Natural killer cell (primary cell): ENCODE measurements around the gene CTRB1. TPM values are rescaled to one million over a fixed set of nuclear protein-coding genes. Genes with fewer than 3 reads are reported as not detected.

Experiments used
- ATAC-seq, 3 donors: fragments of 150-1000 bp in 2 of 3; fragments of 200-7000 bp in 1 of 3; cut with Tn5 transposase; 1 replicate in 1 of 3; 2 replicates in 2 of 3; pipeline ENCODE4 v1.10.0; 2021; ENCODE audit warnings: mild to moderate bottlenecking in 2 of 3, moderate library complexity in 2 of 3
- DNase-seq, 2 donors: peaks; one replicate each; pipeline versions ENCODE4 v3.0.0 to v3.0.0-alpha.2; 2013 to 2021; ENCODE audit warnings: mixed read lengths in 1 of 2
- H3K27ac ChIP-seq: one replicate; pipeline ENCODE4 v1.5.1; 2013; ENCODE audit warnings: mild to moderate bottlenecking, low read length
- H3K27me3 ChIP-seq: one replicate; pipeline ENCODE4 v1.6.1; 2013; ENCODE audit warnings: low read length; ENCODE audit not compliant: control insufficient read depth, insufficient read depth
- H3K36me3 ChIP-seq: one replicate; pipeline ENCODE4 v1.6.1; 2013; ENCODE audit warnings: low read length; ENCODE audit not compliant: control insufficient read depth, insufficient read depth
- H3K4me1 ChIP-seq: one replicate; pipeline ENCODE4 v1.6.1; 2013; ENCODE audit warnings: low read length; ENCODE audit not compliant: control insufficient read depth, insufficient read depth
- H3K4me3 ChIP-seq: one replicate; pipeline ENCODE4 v1.5.1; 2013; ENCODE audit warnings: low read length
- H3K9me3 ChIP-seq: one replicate; pipeline ENCODE4 v1.6.1; 2013; ENCODE audit warnings: low read length; ENCODE audit not compliant: control insufficient read depth, insufficient read depth
- H3K27ac Mint-ChIP-seq, 2 donors: one replicate each; pipeline ENCODE4 v1.8.0; 2022; ENCODE audit warnings: mild to moderate bottlenecking in 2 of 2, mixed read lengths in 2 of 2, moderate library complexity in 1 of 2
- H3K27me3 Mint-ChIP-seq, 2 donors: one replicate each; pipeline ENCODE4 v1.8.0; 2022; ENCODE audit warnings: low read depth in 2 of 2, mixed read lengths in 2 of 2
- H3K36me3 Mint-ChIP-seq: one replicate; pipeline ENCODE4 v1.8.0; 2022; ENCODE audit warnings: mixed read lengths
- H3K4me1 Mint-ChIP-seq, 2 donors: one replicate each; pipeline ENCODE4 v1.8.0; 2022; ENCODE audit warnings: mixed read lengths in 2 of 2
- H3K4me3 Mint-ChIP-seq: one replicate; pipeline ENCODE4 v1.8.0; 2022; ENCODE audit warnings: mild to moderate bottlenecking, moderate library complexity, mixed read lengths
- H3K9me3 Mint-ChIP-seq, 2 donors: one replicate each; pipeline ENCODE4 v1.8.0; 2022; ENCODE audit warnings: mixed read lengths in 2 of 2
- CTCF ChIP-seq: fragments of 200-600 bp; IDR thresholded peaks from one replicate; pipeline ENCODE4 v1.8.0; 2022; ENCODE audit warnings: antibody characterized with exemption
- WGBS: methylation state at CpG from one replicate; pipeline ENCODE4 v1.1.7; 2013; ENCODE audit warnings: missing lambda C conversion rate; ENCODE audit not compliant: insufficient coverage; 5-methylcytosine and 5-hydroxymethylcytosine counted together
- intact Hi-C: fragments of 100-400 bp; cut with micrococcal nuclease; formaldehyde crosslinking; loops from one replicate; pipeline ENCODE4 v1.14.2; 2022
- total RNA-seq, 4 donors: library from RNA; stranded (reverse); fragments of 120-200 nt in 1 of 4; gene quantifications; one replicate each; pipeline versions ENCODE4 v1.2.3 to v1.2.4, GENCODE V29; 2013 to 2022

CTRB1 gene
- total RNA-seq, 3 donors from 2014 or later (not counting 1 experiment from before 2014, with no cell fraction given): not detected

- no peak overlapping the region for H3K27ac Mint-ChIP-seq
- H3K4me1 Mint-ChIP-seq: peaks cover 0 to 7% of the 10 kb centered on the region in 2 donors
- Histone ChIP-seq H3K36me3 (no peaks in the 10 kb centered on the region), H3K4me1 (peaks cover 5% of the 10 kb centered on the region), H3K4me3 (no peak overlapping the region), H3K9me3 (no peaks in the 10 kb centered on the region), H3K27ac (no peak overlapping the region), H3K27me3 (peaks cover 20% of the 10 kb centered on the region)
- no peaks in the 10 kb centered on the region for H3K36me3 Mint-ChIP-seq
- WGBS: 71% methylated on average over 12 of the region's 12 CpGs
- H3K4me3 Mint-ChIP-seq: no peak overlapping the region
- TF ChIP-seq CTCF: no peak
- ATAC-seq (no peak), DNase-seq (no peak)
- H3K9me3 Mint-ChIP-seq: no peaks in the 10 kb centered on the region
- intact Hi-C loops: no loop called here
- H3K27me3 Mint-ChIP-seq: peaks cover 40 to 44% of the 10 kb centered on the region in 2 donors
Observed at GRCh38 chr16:75256059-75256571, 37.3 kb downstream of the CTRB1 start.

- no peak for TF ChIP-seq CTCF
- H3K27me3 ChIP-seq: peaks cover 19% of the 10 kb centered on the region
- 77% methylated on average over 14 of the region's 14 CpGs for WGBS
- H3K9me3 Mint-ChIP-seq: no peaks in the 10 kb centered on the region
- no peaks in the 10 kb centered on the region for H3K9me3 ChIP-seq
- no peak overlapping the region for H3K27ac ChIP-seq
- H3K27me3 Mint-ChIP-seq: peaks cover 42 to 48% of the 10 kb centered on the region in 2 donors
- H3K4me3 ChIP-seq: no peak overlapping the region
- H3K27ac Mint-ChIP-seq: no peak overlapping the region
- no peak for ATAC-seq
- DNase-seq: no peak
- peaks cover 3% of the 10 kb centered on the region for H3K4me1 ChIP-seq
- no peaks in the 10 kb centered on the region for H3K36me3 Mint-ChIP-seq
- intact Hi-C loops: no loop called here
- no peak overlapping the region for H3K4me3 Mint-ChIP-seq
- H3K36me3 ChIP-seq: no peaks in the 10 kb centered on the region
- H3K4me1 Mint-ChIP-seq: peaks cover 0 to 4% of the 10 kb centered on the region in 2 donors
Observed at GRCh38 chr16:75256696-75257343, 38.0 kb downstream of the CTRB1 start.

GRCh38 chr16:75257886-75258806 lies 39.4 kb downstream of the CTRB1 start:
- intact Hi-C loops: no loop called here
- H3K27ac ChIP-seq: no peak overlapping the region
- 90% methylated on average over 21 of the region's 21 CpGs for WGBS
- H3K36me3 ChIP-seq: no peaks in the 10 kb centered on the region
- no peak for ATAC-seq
- H3K4me1 ChIP-seq: no peaks in the 10 kb centered on the region
- TF ChIP-seq CTCF: no peak
- H3K9me3 Mint-ChIP-seq: no peaks in the 10 kb centered on the region
- H3K4me1 Mint-ChIP-seq: no peaks in the 10 kb centered on the region
- H3K27ac Mint-ChIP-seq: no peak overlapping the region
- H3K36me3 Mint-ChIP-seq: no peaks in the 10 kb centered on the region
- no peak overlapping the region for H3K4me3 ChIP-seq
- H3K4me3 Mint-ChIP-seq: no peak overlapping the region
- no peaks in the 10 kb centered on the region for H3K9me3 ChIP-seq
- no peak for DNase-seq
- H3K27me3 Mint-ChIP-seq: peaks cover 44 to 48% of the 10 kb centered on the region in 2 donors
- H3K27me3 ChIP-seq: peaks cover 15% of the 10 kb centered on the region
